T-helper 9 cell (primary cell): ENCODE measurements around the gene ITPA.
A peak's percentile ranks its signal among the peaks of the same experiment; 100 is the strongest.
"Not testable (repeated sequence)": the region's sequence is repeated elsewhere in the genome, so short reads cannot be mapped to it uniquely, and the experiment has no call there.

Experiments
- DNase-seq: peaks from one replicate; pipeline ENCODE4 v3.0.0-alpha.2; 2020

ITPA gene

GRCh38 chr20:3202965-3203314 lies 6.4 kb upstream of the ITPA start:
- no peak for DNase-seq

DNA sequence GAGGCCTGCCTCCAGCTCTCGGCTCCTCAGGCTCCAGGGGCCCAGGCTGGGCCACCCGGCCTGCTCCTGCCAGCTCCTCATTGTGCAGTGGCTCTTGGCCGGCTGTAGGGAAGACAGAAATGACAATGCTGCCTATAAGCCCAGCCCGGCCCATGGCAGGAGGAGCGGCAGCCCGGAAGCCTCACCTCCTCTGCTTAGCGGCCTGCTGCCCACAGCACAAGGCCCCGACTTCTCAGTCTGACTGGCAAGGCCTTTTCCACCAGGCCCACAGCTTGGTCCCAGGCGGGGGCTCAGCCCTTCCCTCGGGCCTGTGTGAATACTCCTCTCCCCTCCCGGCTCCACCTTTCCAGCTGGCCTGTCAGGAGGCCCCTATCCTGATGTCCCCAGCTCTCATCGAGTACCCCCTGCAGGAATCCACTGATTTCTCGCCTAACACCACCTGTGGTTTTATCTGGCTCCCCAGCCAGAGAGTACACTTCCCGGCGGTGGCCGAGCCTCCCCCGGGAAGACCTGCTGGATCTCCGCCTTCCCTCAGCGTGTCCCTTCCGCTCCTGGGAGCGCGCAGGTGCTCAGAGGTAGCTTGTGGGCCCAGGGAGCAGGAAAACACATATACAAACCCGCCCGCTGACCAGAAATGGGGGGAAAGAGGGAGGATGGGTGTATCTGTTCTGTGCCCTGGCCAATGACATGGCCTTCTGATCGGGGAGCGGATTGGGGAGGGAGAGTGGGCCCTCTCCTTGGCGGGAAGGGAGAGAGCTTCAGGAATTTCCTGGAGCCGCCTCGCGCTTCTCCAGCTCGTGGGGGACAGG lies 5.8 kb upstream of the ITPA start:
- peak; percentile 9 for DNase-seq

DNA sequence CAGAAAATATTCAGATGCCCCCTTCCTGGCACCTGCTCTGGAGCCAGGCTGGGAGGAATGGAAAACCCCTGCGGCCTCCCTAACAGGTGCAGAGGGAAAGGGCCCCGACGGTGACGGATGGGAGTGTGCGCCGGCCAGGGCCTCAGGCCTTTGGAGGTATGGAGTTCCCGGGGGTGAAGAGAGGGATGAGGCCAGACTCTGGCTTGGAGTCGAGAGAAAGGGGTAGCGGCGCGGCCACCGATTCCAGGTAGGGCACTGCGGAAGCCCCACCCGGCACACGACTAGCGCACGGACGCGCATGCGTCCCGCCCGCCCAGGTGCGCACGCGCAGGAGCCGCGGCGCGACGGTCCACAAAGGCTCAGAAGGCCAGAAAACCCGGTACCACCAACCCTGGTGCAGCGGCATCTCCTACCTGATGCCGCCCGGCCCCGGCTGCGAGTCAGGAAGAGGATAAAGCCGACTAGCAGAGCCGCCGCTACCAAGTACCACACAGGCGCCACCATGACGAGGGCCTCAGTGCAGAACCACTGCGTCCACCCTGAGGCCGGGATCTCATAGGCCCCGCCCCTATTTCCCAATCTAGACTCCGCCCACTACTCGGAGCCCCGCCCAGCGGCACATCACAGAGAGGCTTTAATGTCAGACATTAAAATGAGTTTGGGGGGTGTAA lies 5.0 kb upstream of the ITPA start, which contains the start of gene DDRGK1:
TSS of gene DDRGK1 (minus strand) at position 559 of the 671 bp plus-strand sequence. CDS start at position 504, 55 bp downstream.
- DNase-seq: peak; percentile 85

DNA sequence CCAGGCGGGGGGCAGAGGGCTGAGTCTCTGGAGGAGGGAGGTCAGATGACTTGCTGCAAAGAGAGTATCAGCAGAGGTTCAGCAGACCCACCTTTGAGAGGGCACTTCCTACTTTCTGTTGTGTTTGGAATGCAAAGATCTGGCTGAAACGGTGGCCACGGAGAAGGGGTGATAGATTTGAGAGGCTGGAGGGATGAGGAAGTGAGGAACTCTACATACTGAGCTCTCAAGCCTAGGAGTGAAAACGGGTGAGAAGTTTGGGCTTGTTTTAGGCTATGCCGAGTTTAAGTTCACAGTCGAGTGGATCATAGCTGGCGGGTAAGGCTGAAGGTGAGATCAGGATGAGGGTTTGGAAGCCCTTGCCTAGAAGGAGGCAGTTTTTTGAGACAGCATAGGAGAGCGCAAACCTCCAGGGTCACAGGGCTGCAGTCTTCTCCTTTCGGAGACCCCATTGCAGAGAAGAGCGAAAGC lies 477 bp upstream of the ITPA start:
- no peak for DNase-seq

DNA sequence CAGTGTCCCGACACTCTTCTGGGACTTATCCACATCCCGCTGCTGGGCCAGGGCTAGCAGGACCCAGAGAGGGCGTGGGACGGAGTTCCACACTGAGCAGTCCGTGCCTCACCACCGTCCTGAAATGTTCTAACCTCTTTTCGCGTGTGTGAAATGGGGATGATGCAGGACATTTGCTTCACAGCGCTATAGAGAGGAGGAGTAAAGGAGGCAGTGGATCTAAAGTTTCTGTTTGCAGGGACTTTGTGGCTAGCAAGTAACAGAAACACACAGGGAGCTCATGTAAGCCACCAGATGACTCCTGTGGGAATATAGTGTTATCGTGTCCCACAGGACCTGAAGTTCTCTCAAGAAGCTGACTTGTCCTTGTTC lies 634 bp downstream of the ITPA start:
- DNase-seq: no peak

DNA sequence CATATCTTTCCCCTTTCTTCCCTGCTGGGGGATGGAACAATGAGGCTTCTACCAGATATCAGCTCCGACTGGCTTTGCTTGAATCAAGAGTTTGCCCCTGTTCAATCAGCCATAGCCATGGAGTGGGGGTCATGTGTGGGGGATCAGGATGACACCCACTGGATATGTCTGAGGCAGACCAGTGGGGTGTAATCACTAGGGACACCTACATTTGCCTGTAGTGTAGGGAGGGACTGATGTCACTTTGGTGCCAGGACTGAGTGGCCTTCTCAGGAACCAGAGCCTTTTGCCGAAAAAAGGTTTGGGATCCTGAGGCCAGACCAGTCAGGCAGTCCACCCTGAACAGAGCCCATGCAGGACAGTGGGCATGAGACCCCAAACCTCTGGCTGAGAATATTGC lies 1.0 kb downstream of the ITPA start:
- DNase-seq: no peak

DNA sequence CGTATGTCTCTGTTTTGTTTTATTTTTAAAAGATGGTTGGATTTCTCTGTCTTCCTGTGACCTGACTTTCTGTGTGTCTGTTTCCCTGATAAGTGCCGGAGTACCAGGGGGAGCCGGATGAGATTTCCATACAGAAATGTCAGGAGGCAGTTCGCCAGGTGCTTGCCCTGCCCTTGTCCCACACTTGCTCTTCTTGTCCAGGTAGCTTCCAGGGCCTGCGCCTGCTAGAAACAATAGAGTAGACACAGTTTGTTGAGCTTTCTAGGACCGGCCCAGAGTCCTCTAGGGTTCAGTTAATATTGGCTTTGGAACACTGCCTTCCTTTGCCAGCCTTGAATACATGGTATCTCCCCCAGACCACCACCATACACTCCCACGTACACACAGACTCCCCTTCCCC lies 3.9 kb downstream of the ITPA start:
- no peak for DNase-seq

GRCh38 chr20:3215359-3215917 lies 6.1 kb downstream of the ITPA start:
- not testable (repeated sequence) for DNase-seq

DNA sequence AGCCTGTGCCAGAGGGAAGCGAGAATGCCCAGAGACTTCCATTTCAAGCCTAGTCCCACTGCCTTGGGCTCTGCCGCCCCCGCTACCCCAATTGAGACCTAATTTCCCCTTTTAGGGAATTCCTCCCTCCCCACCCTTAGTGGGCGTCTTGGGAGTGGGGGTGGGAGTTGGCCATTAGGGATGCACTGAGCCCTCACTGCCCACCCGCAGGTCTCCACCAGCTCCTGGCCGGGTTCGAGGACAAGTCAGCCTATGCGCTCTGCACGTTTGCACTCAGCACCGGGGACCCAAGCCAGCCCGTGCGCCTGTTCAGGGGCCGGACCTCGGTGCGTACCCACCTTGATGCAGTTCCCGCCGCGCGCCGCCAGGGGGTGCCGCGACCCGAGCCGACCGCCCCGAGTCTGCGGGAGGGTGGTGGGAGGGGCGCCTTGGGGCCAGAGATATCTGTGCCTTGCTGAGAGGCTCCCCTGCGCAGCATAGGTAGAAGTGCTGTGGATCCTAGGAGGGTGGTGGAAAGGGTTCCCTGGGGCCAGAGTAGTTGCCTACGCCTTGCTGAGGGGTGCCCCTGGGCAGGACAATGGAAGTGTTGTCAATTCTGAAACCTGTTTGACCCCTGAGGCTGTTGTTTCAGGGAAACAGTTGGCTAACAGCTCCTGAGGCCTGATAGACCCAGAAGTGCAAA lies 9.2 kb downstream of the ITPA start:
- peak; percentile 73 for DNase-seq

GRCh38 chr20:3221398-3222226 lies 12.3 kb downstream of the ITPA start:
- no peak for DNase-seq

DNA sequence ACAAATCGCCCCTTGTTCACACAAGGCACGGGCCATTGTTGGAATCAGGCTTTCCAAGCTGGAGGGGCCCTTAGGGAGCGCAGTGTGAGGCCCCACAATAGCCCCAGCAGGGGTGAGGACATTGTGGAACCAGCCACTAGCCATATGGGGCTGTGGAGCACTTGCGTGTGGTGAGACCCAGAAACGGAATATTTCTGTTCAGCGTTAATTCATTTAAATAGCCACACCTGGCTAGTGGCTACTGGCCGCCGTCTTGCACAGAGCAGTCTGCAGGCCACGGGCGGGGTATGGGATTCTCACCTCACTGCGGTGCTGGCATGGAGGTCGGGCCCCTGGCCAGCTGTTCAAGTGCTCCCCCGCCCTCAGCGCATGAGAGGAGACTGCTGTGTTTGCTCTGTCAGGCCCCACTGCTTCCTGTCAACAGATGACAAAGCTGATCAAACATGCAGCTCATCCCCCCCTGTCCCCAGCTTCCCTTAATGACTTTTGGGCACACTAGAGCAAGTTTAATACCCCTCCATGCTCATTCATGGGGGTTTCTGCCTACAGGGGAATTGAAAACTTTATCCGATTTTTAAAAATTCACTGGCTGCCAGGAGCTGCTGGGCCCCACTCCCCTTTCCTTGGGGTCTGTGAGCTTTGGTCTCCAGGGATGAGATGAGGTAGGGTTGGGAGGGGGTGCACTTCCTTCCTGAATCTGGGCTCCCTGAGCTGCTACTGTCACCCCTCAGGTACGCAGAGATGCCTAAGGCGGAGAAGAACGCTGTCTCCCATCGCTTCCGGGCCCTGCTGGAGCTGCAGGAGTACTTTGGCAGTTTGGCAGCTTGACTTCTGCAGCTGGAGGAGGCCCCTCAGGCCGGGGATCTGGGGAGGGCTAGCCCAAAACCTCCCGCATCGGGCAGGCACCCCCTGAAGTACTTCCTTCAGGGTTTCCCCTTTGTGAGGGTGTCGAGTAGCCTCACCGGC lies 13.6 kb downstream of the ITPA start:
- DNase-seq: no peak

- no peak for DNase-seq
These were observed 14.3 kb downstream of the ITPA start for GRCh38 chr20:3223651-3223993.

DNA sequence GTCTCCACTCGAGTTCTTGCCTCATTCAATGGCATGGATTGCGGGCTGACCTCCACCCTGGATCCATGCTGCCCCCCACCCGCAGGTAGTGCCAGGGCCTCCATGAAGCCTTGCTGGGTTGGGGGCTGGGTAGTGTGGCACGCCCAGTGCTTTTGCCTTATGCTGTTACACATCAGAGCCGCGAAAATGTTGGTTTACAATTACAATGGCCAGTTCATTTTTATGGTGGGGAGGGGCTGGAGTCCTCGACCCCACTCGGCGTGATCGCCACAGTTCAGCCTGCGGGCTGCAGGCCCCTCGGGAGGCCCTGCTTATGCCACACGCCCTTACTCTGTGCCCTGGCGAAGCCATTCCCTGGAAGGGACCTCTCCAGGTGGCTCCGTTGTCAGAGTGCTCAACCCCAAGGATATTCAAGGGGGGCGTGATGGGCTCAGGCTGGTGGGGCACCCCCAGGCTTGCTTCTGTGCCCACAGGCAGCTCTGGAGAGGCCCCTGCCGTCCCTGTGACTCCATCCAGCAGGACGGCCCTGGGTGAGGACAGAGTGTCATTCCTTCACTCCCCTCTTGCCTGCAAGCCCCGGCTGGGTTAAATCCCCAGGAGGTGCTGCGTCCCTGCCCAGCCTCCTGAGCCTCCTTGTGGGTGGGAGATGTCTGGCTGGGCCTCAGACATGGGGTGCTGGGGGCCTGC lies 14.8 kb downstream of the ITPA start:
- DNase-seq: no peak

DNA sequence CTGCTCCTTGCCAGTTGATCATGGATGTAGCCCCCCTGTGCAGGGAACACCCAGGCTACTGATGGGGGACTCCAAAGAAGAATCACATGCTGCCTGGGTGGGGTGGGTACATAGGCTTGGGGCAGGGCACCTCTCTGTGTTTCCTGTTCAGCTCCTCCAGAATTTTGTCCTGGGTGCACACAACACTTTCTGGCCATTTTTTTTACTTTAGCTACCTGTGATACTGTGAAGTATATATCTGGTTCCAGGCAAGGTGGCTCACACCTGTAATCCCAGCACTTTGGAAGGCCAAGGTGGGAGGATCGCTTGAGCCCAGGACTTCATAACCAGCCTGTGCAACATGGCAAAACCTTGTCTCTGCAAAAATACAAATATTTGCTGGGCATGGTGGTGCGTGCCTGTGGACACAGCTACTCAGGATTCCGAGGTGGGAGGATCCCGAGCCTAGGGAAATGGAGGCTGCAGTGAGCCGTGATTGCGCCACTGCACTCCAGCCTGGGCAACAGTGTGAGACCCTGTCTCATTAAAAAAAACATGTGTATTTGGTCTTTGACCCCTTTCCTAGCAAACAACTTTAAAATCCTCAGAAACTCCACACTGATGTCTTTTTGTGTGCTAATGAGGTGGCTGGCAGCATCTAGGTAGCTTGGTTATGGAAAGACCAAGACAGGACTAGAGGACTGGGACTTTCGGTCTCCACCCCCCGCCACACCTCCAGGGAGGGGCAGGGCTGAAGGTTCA lies 15.6 kb downstream of the ITPA start:
- DNase-seq: no peak

DNA sequence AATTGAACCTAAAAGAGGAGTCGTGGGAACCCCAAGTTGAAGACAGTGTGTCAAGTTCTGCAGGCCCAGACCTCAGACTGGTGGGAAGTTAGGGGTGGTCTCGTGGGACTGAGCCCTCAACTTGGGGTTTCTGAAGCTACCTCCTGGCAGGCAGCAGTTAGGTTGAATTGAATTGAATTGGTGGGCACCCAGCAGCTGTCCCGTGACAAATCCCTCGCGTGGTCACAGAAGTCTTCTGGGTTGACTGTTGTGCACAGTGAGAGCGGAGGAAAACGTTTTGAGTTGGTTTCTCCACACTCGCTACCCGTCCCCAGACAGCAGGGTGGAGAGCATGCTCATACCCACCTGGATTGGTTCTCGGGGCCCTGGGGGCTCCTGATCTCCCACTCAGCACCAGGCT lies 16.8 kb downstream of the ITPA start:
- no peak for DNase-seq

GRCh38 chr20:3226864-3227263 lies 17.6 kb downstream of the ITPA start:
- DNase-seq: no peak

DNA sequence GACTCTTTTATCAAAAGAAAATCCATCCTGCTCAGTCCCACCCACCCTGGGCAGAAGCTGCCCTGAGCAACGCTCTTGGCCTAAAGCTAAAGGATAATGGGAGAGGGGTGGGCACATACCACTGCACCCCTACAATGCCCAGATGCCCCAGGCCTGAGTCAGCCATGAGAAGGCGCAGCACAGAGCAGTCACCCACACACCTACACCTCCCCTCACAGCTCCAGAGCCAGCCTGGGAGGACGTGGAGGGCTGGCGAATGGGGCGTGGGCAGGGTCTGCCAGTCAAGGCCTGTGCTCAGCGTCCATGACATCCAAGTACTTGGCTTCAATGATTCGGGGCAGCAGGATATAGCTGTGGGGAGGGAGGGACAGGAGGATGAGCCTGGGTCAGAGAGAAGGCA lies 18.2 kb downstream of the ITPA start:
- no peak for DNase-seq

DNA sequence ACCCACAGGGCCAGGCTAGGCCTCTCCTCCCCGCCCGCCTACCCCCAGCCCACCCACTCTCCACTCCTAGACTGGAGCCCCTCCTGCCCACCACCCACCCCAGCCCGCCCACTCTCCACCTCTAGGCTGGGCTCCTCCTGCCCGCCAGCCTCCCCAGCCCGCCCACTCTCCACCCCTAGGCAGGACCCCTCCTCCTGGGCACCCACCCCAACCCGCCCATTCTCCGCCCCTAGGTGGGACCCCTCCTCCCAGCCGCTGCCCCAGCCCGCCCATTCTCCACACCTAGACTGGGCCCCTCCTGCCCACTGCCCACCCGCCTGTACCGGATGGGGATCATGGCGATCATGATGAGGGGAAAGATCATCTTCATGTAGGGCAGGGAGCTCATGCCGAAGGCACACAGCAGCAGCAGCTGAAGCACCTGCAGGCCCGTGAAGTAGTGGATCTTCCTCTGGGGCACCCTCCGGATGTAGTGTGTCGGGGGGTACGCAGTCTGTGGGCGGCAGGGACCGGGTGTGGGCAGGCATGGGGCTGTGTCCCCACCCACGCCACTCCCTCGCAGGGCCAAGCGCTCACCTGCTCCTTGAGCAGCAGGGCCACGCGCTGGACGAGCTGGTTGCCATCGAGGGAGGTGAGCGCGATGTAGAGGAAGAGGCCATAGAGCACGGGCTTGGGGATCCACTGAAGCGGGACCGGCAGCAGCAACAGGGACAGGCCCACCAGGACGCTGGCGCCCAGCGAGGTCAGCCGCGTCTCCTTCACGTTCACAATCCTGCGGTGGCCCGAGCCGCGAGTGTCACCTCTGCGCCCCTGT lies 18.8 kb downstream of the ITPA start:
- no peak for DNase-seq

GRCh38 chr20:3228750-3229032 lies 19.4 kb downstream of the ITPA start:
- no peak for DNase-seq
